Stimulated activated CD4-positive, alpha-beta T cell treated with anti-CD3 and anti-CD28 coated beads, Interleukin-12 subunit alpha, Interleukin-12 subunit beta, amount 100 ng/mL, for 4 hours (primary cell): ENCODE results near the gene PAK5.

ENCODE experiments used
- DNase-seq: peaks from one replicate; pipeline ENCODE4 v3.0.0-alpha.2; 2020

Gene PAK5

GRCh38 chr20:9516234-9516871, 322.5 kb downstream of the PAK5 start:
- no peak for DNase-seq

GRCh38 chr20:9515741-9516233, 323.1 kb downstream of the PAK5 start:
- DNase-seq: no peak

GRCh38 chr20:9515214-9515585, 323.7 kb downstream of the PAK5 start:
- DNase-seq: no peak

- no peak for DNase-seq
These were observed 324.2 kb downstream of the PAK5 start, which contains the start of gene LAMP5 for GRCh38 chr20:9514461-9515213. Gene LAMP5, plus strand, starts transcription at chr20:9514590. Its CDS starts 263 bp downstream, at chr20:9514853.

GRCh38 chr20:9514072-9514460, 324.8 kb downstream of the PAK5 start:
- no peak for DNase-seq

- DNase-seq: no peak
These were observed 328.0 kb downstream of the PAK5 start for GRCh38 chr20:9510911-9511310.

GRCh38 chr20:9509246-9509645, 329.6 kb downstream of the PAK5 start:
- no peak for DNase-seq

GRCh38 chr20:9508696-9509178, 330.1 kb downstream of the PAK5 start:
- no peak for DNase-seq

- DNase-seq: no peak
These were observed 330.6 kb downstream of the PAK5 start for GRCh38 chr20:9508240-9508661.

GRCh38 chr20:9507544-9508239, 331.2 kb downstream of the PAK5 start:
- no peak for DNase-seq

- no peak for DNase-seq
These were observed 331.9 kb downstream of the PAK5 start for GRCh38 chr20:9506964-9507369.

- DNase-seq: no peak
These were observed 332.5 kb downstream of the PAK5 start for GRCh38 chr20:9506280-9506821.

- DNase-seq: no peak
These were observed 335.2 kb downstream of the PAK5 start for GRCh38 chr20:9503526-9504245.

GRCh38 chr20:9501473-9501872, 337.4 kb downstream of the PAK5 start:
- no peak for DNase-seq

GRCh38 chr20:9500121-9500520, 338.8 kb downstream of the PAK5 start:
- no peak for DNase-seq

GRCh38 chr20:9499126-9499899, 339.6 kb downstream of the PAK5 start:
- no peak for DNase-seq

- no peak for DNase-seq
These were observed 340.6 kb downstream of the PAK5 start for GRCh38 chr20:9498322-9498721.

- DNase-seq: no peak
These were observed 342.7 kb downstream of the PAK5 start for GRCh38 chr20:9496155-9496554.

GRCh38 chr20:9495701-9496100, 343.2 kb downstream of the PAK5 start:
- DNase-seq: no peak

GRCh38 chr20:9493803-9494202, 345.1 kb downstream of the PAK5 start:
- DNase-seq: no peak

GRCh38 chr20:9492067-9492466, 346.8 kb downstream of the PAK5 start:
- no peak for DNase-seq

GRCh38 chr20:9491324-9491723, 347.6 kb downstream of the PAK5 start:
- DNase-seq: no peak
